Spinal cord (tissue), 10 donors: ENCODE data around the gene AGRN. TPM values are rescaled to one million over a fixed set of nuclear protein-coding genes. Genes with fewer than 3 reads are reported as not detected.
"Not testable (repeated sequence)": the region's sequence is repeated elsewhere in the genome, so short reads cannot be mapped to it uniquely, and the experiment has no call there.

Experiments used
- DNase-seq, 6 donors: peaks; one replicate each; pipeline versions ENCODE4 v3.0.0 to v3.0.0-alpha.2; 2013 to 2015; ENCODE audit warnings: low spot score in 6 of 6, low read depth in 4 of 6
- H3K27ac ChIP-seq: one replicate; pipeline ENCODE4 v1.5.1; 2013; ENCODE audit warnings: low read depth, low read length, control low read depth
- H3K27me3 ChIP-seq: one replicate; pipeline ENCODE4 v1.6.1; 2013; ENCODE audit warnings: low read length; ENCODE audit not compliant: control insufficient read depth, insufficient read depth
- H3K36me3 ChIP-seq: one replicate; pipeline ENCODE4 v1.6.1; 2013; ENCODE audit warnings: low read length; ENCODE audit not compliant: control insufficient read depth, insufficient read depth
- H3K4me1 ChIP-seq: one replicate; pipeline ENCODE4 v1.6.1; 2013; ENCODE audit warnings: low read length; ENCODE audit not compliant: control insufficient read depth, insufficient read depth
- H3K4me3 ChIP-seq: one replicate; pipeline ENCODE4 v1.5.1; 2013; ENCODE audit warnings: low read depth, low read length, control low read depth
- H3K9me3 ChIP-seq: one replicate; pipeline ENCODE4 v1.6.1; 2013; ENCODE audit warnings: low read length; ENCODE audit not compliant: control insufficient read depth, insufficient read depth
- WGBS: methylation state at CpG from one replicate; pipeline ENCODE4 v1.1.5; 2013; ENCODE audit warnings: missing lambda C conversion rate; ENCODE audit not compliant: insufficient coverage; 5-methylcytosine and 5-hydroxymethylcytosine counted together
- polyA plus RNA-seq, 2 donors: library from polyadenylated mRNA; unstranded; fragments of 120-200 nt; gene quantifications; one replicate each; pipeline ENCODE4 v1.2.1, GENCODE V29; 2013; ENCODE audit not compliant: insufficient read length in 2 of 2
- total RNA-seq, 2 donors: library from RNA; depleted of rRNA in 1 of 2; stranded (reverse); fragments of 120-200 nt in 1 of 2; fragments of >200 nt in 1 of 2; gene quantifications; one replicate each; pipeline versions ENCODE4 v1.2.3 to v1.2.4, GENCODE V29; 2013 to 2014
- donor health status: healthy.

The AGRN gene
- total and polyA plus RNA-seq, 4 donors = 62.8 to 280 (median 175) TPM

- Histone ChIP-seq H3K4me3 (no peak overlapping the region), H3K9me3 (no peaks in the 10 kb centered on the region), H3K4me1 (peaks cover 24% of the 10 kb centered on the region), H3K36me3 (peaks cover 7% of the 10 kb centered on the region), H3K27me3 (peaks cover 11% of the 10 kb centered on the region), H3K27ac (no peak overlapping the region)
- whole genome bisulfite sequencing = 59% methylated on average over 38 of the region's 40 CpGs
- no peak for DNase-seq
These were observed 50.1 kb downstream of the AGRN start for GRCh38 chr1:1069711-1070676.

- 85% methylated on average over 56 of the region's 56 CpGs for WGBS
- Histone ChIP-seq H3K4me3 (no peak overlapping the region), H3K27ac (no peak overlapping the region), H3K9me3 (no peaks in the 10 kb centered on the region), H3K36me3 (peaks cover 4% of the 10 kb centered on the region), H3K4me1 (peaks cover 24% of the 10 kb centered on the region), H3K27me3 (peaks cover 17% of the 10 kb centered on the region)
- no peak for DNase-seq
These were observed 51.8 kb downstream of the AGRN start for GRCh38 chr1:1071486-1072298.

GRCh38 chr1:1072299-1072848, 52.5 kb downstream of the AGRN start:
- 80% methylated on average over 15 of the region's 21 CpGs for WGBS
- Histone ChIP-seq H3K27ac (no peak overlapping the region), H3K27me3 (peaks cover 17% of the 10 kb centered on the region), H3K36me3 (peaks cover 4% of the 10 kb centered on the region), H3K4me3 (no peak overlapping the region), H3K9me3 (no peaks in the 10 kb centered on the region), H3K4me1 (peaks cover 24% of the 10 kb centered on the region)
- no peak for DNase-seq

- H3K36me3 ChIP-seq = no peaks in the 10 kb centered on the region
- no peak for DNase-seq
- 78% methylated on average over 28 of the region's 28 CpGs for WGBS
- no peaks in the 10 kb centered on the region for H3K9me3 ChIP-seq
- peaks cover 17% of the 10 kb centered on the region for H3K4me1 ChIP-seq
- H3K27ac ChIP-seq = no peak overlapping the region
- peaks cover 16% of the 10 kb centered on the region for H3K27me3 ChIP-seq
- no peak overlapping the region for H3K4me3 ChIP-seq
These were observed 53.2 kb downstream of the AGRN start for GRCh38 chr1:1072849-1073742.

GRCh38 chr1:1073743-1074587, 54.0 kb downstream of the AGRN start, which contains the start of gene RNF223:
TSS of gene RNF223 (minus strand) at chr1:1074306. CDS start at chr1:1072566, 1,740 bp downstream.
- WGBS = 75% methylated on average over 35 of the region's 35 CpGs
- H3K4me1 ChIP-seq = peaks cover 12% of the 10 kb centered on the region
- H3K4me3 ChIP-seq = no peak within 1 kb of the TSS
- H3K36me3 ChIP-seq = no peaks in the 10 kb centered on the region
- H3K27ac ChIP-seq = no peak within 1 kb of the TSS
- no peaks in the 10 kb centered on the region for H3K9me3 ChIP-seq
- DNase-seq = no peak
- H3K27me3 ChIP-seq = peaks cover 11% of the 10 kb centered on the region

GRCh38 chr1:1074631-1075147, 54.8 kb downstream of the AGRN start:
- Histone ChIP-seq H3K4me3 (no peak overlapping the region), H3K36me3 (no peaks in the 10 kb centered on the region), H3K27ac (no peak overlapping the region), H3K4me1 (peaks cover 13% of the 10 kb centered on the region), H3K27me3 (peaks cover 14% of the 10 kb centered on the region), H3K9me3 (no peaks in the 10 kb centered on the region)
- DNase-seq = no peak
- 79% methylated on average over 14 of the region's 14 CpGs for WGBS

GRCh38 chr1:1075148-1075935, 55.4 kb downstream of the AGRN start:
- no peak overlapping the region for H3K27ac ChIP-seq
- H3K9me3 ChIP-seq = no peaks in the 10 kb centered on the region
- 69% methylated on average over 19 of the region's 21 CpGs for WGBS
- H3K36me3 ChIP-seq = no peaks in the 10 kb centered on the region
- no peak overlapping the region for H3K4me3 ChIP-seq
- H3K27me3 ChIP-seq = peaks cover 19% of the 10 kb centered on the region
- DNase-seq = no peak
- H3K4me1 ChIP-seq = peaks cover 13% of the 10 kb centered on the region

GRCh38 chr1:1077396-1077795, 57.5 kb downstream of the AGRN start:
- not testable (repeated sequence) for DNase-seq, H3K4me3 ChIP-seq, H3K27ac ChIP-seq, H3K9me3 ChIP-seq
- H3K36me3 ChIP-seq = peaks cover 13% of the 10 kb centered on the region
- peaks cover 16% of the 10 kb centered on the region for H3K4me1 ChIP-seq
- peaks cover 19% of the 10 kb centered on the region for H3K27me3 ChIP-seq
- WGBS = no CpG with 5 or more reads among the region's 21 CpGs
